Lower leg skin (tissue), 4 donors: ENCODE data around the gene ART5. TPM values are rescaled to one million over a fixed set of nuclear protein-coding genes. Genes with fewer than 3 reads are reported as not detected.
A peak's percentile ranks its signal among the peaks of the same experiment; 100 is the strongest.
"Not testable (repeated sequence)": the region's sequence is repeated elsewhere in the genome, so short reads cannot be mapped to it uniquely, and the experiment has no call there.

Source experiments
- DNase-seq, 2 donors: peaks; one replicate each; pipeline ENCODE4 v3.0.0-alpha.2; 2019; ENCODE audit warnings: low spot score in 2 of 2
- H3K4me3 ChIP-seq: fragments of 200-600 bp; sonication (generic); 2 replicates; pipeline ENCODE4 v1.5.1; 2017; ENCODE audit warnings: mild to moderate bottlenecking, low read depth; ENCODE audit not compliant: poor library complexity, severe bottlenecking
- CTCF ChIP-seq, 3 donors: fragments of 450-650 bp; IDR thresholded peaks; one replicate each; pipeline ENCODE4 v1.5.1; 2016; ENCODE audit warnings: antibody characterized with exemption in 3 of 3, mild to moderate bottlenecking in 3 of 3, moderate library complexity in 2 of 3
- POLR2A ChIP-seq, 2 donors: fragments of 450-650 bp; IDR thresholded peaks; one replicate each; pipeline ENCODE4 v1.6.1; 2016 to 2017; ENCODE audit warnings: antibody characterized with exemption in 2 of 2, mild to moderate bottlenecking in 1 of 2, moderate library complexity in 1 of 2
- WGBS, 2 donors: methylation state at CpG; one replicate each; pipeline ENCODE4 v1.1.5; 2018; 5-methylcytosine and 5-hydroxymethylcytosine counted together
- intact Hi-C: fragments of 100-400 bp; cut with DNase I; formaldehyde crosslinking; loops from one replicate; pipeline ENCODE4 v1.15.0; 2023; ENCODE audit warnings: low total_unique reads
- total RNA-seq, 4 donors: library from RNA; depleted of rRNA; stranded (reverse); fragments of >200 nt; gene quantifications; one replicate each; pipeline ENCODE4 v1.1.0, GENCODE V29; 2016

The ART5 gene
- total RNA-seq, 4 donors from 2014 or later = 0.25 to 3.2 (median 2.5) TPM

DNA sequence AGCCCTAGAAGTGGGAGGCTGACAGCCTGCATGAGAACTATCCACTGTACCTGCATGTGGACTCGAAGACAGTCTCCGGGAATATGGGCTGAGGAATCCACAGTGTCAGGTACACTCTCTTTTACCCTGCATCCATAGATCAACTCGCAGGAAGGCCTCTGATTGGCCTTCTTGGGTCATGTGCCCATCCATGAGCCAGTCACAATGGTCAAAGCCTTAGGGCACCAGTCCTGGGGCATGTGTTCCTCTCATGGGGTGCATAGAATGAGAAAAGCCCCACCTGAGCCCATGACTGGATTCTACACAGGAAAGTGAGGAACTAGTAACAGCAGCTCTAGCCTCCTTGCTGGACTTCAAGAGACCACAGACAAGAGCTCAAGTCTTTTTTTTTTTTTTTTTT lies 13.8 kb upstream of the ART5 start:
- no peak overlapping the region for H3K4me3 ChIP-seq
- TF ChIP-seq CTCF (IDR thresholded peaks at IDR 0.05) = no peak
- TF ChIP-seq POLR2A (IDR thresholded peaks at IDR 0.05) = no peak
- intact Hi-C loops = no loop called here
- WGBS, 2 donors = 90 to 91% methylated on average over 3 of the region's 3 CpGs
- no peak for DNase-seq

DNA sequence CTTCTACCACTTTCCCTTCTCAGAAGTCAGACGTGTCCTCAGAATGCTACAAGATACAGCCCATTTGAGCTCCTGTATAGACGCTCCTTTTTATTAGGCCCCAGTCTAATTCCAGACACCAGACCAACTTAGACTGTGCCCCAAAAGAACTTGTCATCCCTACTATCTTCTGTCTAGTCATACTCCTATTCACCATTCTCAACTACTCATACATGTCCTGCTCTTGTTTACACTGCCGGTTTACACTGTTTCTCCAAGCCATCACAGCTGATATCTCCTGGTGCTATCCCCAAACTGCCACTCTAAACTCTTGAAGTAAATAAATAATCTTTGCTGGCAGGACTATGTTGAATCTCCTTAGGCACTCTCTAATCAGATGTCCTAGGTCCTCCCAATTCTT lies 10.7 kb upstream of the ART5 start:
- intact Hi-C loops, DNase-seq, H3K4me3 ChIP-seq: not testable (repeated sequence)
- WGBS, 2 donors = 88 to 92% methylated on average over 3 of the region's 3 CpGs

- WGBS, 2 donors = 54 to 59% methylated on average over 9 of the region's 9 CpGs
- DNase-seq, H3K4me3 ChIP-seq, intact Hi-C loops: not testable (repeated sequence)
Measured at GRCh38 chr11:3649374-3649773, 7.6 kb upstream of the ART5 start.

- DNase-seq, intact Hi-C loops, H3K4me3 ChIP-seq: not testable (repeated sequence)
- WGBS, 2 donors = 86 to 89% methylated on average over 13 of the region's 13 CpGs
Measured at GRCh38 chr11:3648843-3649242, 7.1 kb upstream of the ART5 start.

DNA sequence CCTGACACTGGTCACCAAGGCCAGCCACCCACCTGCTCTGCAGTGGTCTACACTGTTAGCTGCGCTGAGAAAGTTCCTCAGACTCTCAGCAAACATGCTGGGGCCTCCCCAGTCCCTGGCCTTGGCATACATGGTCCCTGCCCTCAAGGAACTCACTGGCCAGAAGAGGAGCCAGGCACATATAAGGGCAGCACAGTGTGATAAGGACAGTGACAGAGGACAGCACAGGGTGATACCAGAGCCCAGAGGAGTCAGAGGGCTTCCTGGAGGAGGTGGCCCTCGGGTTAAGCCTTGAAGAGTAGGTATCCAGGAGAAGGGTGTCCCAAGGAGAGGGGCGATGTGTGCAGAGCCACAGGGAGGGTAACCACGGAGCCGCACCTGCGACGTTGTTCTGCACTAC lies 3.8 kb upstream of the ART5 start:
- intact Hi-C loops = no loop called here
- no peak overlapping the region for H3K4me3 ChIP-seq
- no peak for TF ChIP-seq POLR2A (IDR thresholded peaks at IDR 0.05)
- no peak for TF ChIP-seq CTCF (IDR thresholded peaks at IDR 0.05)
- DNase-seq = no peak
- WGBS, 2 donors = 79 to 86% methylated on average over 7 of the region's 7 CpGs

GRCh38 chr11:3644817-3645235 lies 3.0 kb upstream of the ART5 start, which contains the start of gene ART1:
Gene ART1 (plus strand): TSS chr11:3645128. CDS start chr11:3659214, 14,086 bp downstream.
- DNase-seq = no peak
- H3K4me3 ChIP-seq = no peak within 1 kb of the TSS
- intact Hi-C loops = no loop called here
- TF ChIP-seq POLR2A (IDR thresholded peaks at IDR 0.05) = no peak
- no peak for TF ChIP-seq CTCF (IDR thresholded peaks at IDR 0.05)
- WGBS, 2 donors = 76 to 79% methylated on average over 4 of the region's 4 CpGs

GRCh38 chr11:3643102-3643546 lies 1.3 kb upstream of the ART5 start:
- intact Hi-C loops, DNase-seq, H3K4me3 ChIP-seq: not testable (repeated sequence)
- 37% methylated on average over 11 of the region's 11 CpGs for WGBS, 2 donors

- intact Hi-C loops = no loop called here
- TF ChIP-seq POLR2A (IDR thresholded peaks at IDR 0.05) (no peak), CTCF (IDR thresholded peaks at IDR 0.05) (no peak)
- 0 to 3% methylated on average over 29 to 36 of the region's 55 CpGs for WGBS, 2 donors
- DNase-seq = peak; percentile 68 to 94
- H3K4me3 ChIP-seq = peak overlapping the region; percentile 31
Measured at GRCh38 chr11:3642071-3642951, 519 bp upstream of the ART5 start.
